Thyroid gland (tissue), 4 donors: ENCODE results near the gene COL6A3. TPM values are rescaled to one million over a fixed set of nuclear protein-coding genes. Genes with fewer than 3 reads are reported as not detected.

Experiments used
- DNase-seq, 2 donors: peaks; one replicate each; pipeline ENCODE4 v3.0.0-alpha.2; 2019
- H3K27ac ChIP-seq, 3 donors: fragments of 200-600 bp; sonication (generic); 1 replicate in 2 of 3; 2 replicates in 1 of 3; pipeline ENCODE4 v1.5.1; 2016 to 2019; ENCODE audit warnings: mild to moderate bottlenecking in 1 of 3, moderate library complexity in 1 of 3
- H3K27me3 ChIP-seq: fragments of 200-600 bp; sonication (generic); one replicate; pipeline ENCODE4 v1.5.1; 2019
- H3K36me3 ChIP-seq, 2 donors: fragments of 200-600 bp; sonication (generic); one replicate each; pipeline ENCODE4 v1.5.1; 2016 to 2019
- H3K4me1 ChIP-seq, 2 donors: fragments of 200-600 bp; sonication (generic); one replicate each; pipeline ENCODE4 v1.5.1; 2017 to 2019
- H3K4me3 ChIP-seq, 3 donors: fragments of 200-600 bp; sonication (generic); replicated peaks in 1 of 3; 1 replicate in 2 of 3; 2 replicates in 1 of 3; pipeline ENCODE4 v1.5.1; 2016; ENCODE audit warnings: mild to moderate bottlenecking in 1 of 3
- H3K9me3 ChIP-seq: fragments of 200-600 bp; sonication (generic); one replicate; pipeline ENCODE4 v1.5.1; 2017
- POLR2A ChIP-seq, 2 donors: fragments of 450-650 bp; IDR thresholded peaks; one replicate each; pipeline ENCODE4 v1.6.1; 2017; ENCODE audit warnings: antibody characterized with exemption in 2 of 2, mild to moderate bottlenecking in 2 of 2, moderate library complexity in 1 of 2
- WGBS, 2 donors: methylation state at CpG; one replicate each; pipeline ENCODE4 v1.1.5; 2017; 5-methylcytosine and 5-hydroxymethylcytosine counted together
- intact Hi-C: fragments of 100-400 bp; cut with DNase I; formaldehyde crosslinking; loops from one replicate; pipeline ENCODE4 v1.15.1; 2023
- total RNA-seq, 4 donors: library from RNA; depleted of rRNA; stranded (reverse); fragments of >200 nt; gene quantifications; one replicate each; pipeline ENCODE4 v1.2.3, GENCODE V29; 2016
- TF ChIP-seq, protein P1 (sequence below), 6 experiments: fragments of 200-600 bp in 3 of 6; fragments of 450-650 bp in 3 of 6; sonication (generic) in 3 of 6; IDR thresholded peaks; one replicate each; pipeline ENCODE4 v1.5.1; 2016 to 2019; ENCODE audit warnings: antibody characterized with exemption in 6 of 6, mild to moderate bottlenecking in 2 of 6, inconsistent platforms in 1 of 6, moderate library complexity in 1 of 6

Gene COL6A3
- total RNA-seq, 4 donors from 2014 or later: 82.6 to 168 (median 146) TPM

DNA sequence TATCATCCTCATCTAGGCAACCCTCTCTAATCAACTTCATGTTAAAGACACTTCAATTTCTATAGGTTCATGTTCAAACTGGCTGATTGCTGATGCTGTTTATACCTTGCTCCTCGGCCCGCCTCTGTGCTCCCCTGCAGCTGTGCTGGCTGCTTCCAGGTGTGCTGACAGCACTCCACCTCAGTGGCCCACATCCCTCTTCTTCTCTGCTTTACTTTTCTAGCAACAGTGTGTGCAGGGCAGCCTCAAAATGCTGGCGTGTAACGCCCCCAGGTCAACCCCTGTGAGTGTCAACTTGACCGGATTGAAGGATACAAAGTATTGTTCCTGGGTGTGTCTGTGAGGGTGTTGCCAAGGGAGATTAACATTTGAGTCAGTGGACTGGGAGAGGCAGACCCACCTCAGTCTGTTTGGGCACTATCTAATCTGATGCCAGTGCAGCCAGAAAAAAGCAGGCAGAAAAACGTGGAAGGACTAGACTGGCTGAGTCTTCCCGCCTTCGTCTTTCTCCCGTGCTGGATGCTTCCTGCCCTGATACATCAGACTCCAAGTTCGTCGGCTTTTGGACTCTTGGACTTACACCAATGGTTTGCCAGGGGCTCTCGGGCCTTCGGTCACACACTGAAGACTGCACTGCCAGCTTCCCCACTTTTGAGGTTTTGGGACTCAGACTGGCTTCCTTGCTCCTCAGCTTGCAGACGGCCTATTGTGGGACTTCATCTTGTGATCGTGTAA lies 94.7 kb downstream of the COL6A3 start:
- Histone ChIP-seq H3K27ac (no peak overlapping the region), H3K9me3 (no peaks in the 10 kb centered on the region), H3K4me1 (peaks cover 17 to 35% of the 10 kb centered on the region in 2 donors), H3K27me3 (no peaks in the 10 kb centered on the region), H3K36me3 (no peaks in the 10 kb centered on the region), H3K4me3 (no peak overlapping the region)
- DNase-seq: no peak
- TF ChIP-seq, protein P1, sequence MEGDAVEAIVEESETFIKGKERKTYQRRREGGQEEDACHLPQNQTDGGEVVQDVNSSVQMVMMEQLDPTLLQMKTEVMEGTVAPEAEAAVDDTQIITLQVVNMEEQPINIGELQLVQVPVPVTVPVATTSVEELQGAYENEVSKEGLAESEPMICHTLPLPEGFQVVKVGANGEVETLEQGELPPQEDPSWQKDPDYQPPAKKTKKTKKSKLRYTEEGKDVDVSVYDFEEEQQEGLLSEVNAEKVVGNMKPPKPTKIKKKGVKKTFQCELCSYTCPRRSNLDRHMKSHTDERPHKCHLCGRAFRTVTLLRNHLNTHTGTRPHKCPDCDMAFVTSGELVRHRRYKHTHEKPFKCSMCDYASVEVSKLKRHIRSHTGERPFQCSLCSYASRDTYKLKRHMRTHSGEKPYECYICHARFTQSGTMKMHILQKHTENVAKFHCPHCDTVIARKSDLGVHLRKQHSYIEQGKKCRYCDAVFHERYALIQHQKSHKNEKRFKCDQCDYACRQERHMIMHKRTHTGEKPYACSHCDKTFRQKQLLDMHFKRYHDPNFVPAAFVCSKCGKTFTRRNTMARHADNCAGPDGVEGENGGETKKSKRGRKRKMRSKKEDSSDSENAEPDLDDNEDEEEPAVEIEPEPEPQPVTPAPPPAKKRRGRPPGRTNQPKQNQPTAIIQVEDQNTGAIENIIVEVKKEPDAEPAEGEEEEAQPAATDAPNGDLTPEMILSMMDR (IDR thresholded peaks at IDR 0.05): no peak
- no peak for TF ChIP-seq POLR2A (IDR thresholded peaks at IDR 0.05)
- WGBS, 2 donors: 91 to 94% methylated on average over 15 of the region's 15 CpGs
- intact Hi-C loops: no loop called here

DNA sequence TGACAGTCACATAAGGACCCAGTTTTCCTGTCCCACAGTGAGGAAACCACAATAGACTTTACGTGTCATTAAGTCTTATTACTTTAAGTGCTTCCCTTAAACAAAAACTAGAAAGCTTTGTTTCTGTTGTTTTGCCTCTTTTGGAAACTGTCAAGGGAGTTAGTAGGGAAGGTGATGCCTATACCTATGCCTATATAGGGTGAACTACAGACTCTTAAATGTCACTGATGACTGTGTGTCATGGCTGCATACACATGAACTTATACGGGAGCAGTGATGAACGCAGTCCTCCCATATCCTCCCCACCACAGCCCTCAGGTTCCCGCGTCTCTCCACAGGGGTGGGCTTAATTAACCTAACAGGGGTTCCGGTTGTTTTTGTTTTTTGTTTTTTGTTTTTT lies 97.6 kb downstream of the COL6A3 start:
- intact Hi-C loops: no loop called here
- DNase-seq: no peak
- Histone ChIP-seq H3K36me3 (no peaks in the 10 kb centered on the region), H3K4me3 (no peak overlapping the region), H3K4me1 (peaks cover 14 to 18% of the 10 kb centered on the region in 2 donors), H3K27me3 (no peaks in the 10 kb centered on the region), H3K27ac (peak overlapping the region; percentile 62 to 94 (median 87)), H3K9me3 (no peaks in the 10 kb centered on the region)
- TF ChIP-seq POLR2A (IDR thresholded peaks at IDR 0.05): no peak
- TF ChIP-seq, protein P1 (IDR thresholded peaks at IDR 0.05): no peak
- WGBS, 2 donors: 91 to 92% methylated on average over 6 of the region's 6 CpGs

DNA sequence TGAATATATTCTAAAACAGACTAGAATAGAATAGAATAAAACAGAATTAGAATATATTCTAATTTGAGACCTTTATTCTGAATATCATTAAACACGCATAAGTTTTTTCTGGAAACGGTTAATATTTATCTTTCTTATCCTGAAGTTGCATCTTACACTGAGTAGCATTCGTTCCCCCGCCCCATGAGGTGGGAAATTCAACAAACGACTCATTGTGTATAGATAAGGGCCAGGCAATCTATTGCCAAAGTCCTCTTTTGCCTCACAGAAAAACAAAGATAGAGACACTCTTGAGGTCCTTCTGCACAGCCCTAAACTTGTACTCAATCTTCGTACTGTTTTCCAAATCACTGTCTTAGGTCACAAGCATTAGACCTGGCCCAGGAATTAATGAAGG lies 98.1 kb downstream of the COL6A3 start:
- H3K4me1 ChIP-seq: peaks cover 14 to 18% of the 10 kb centered on the region in 2 donors
- no peaks in the 10 kb centered on the region for H3K36me3 ChIP-seq
- WGBS, 2 donors: 61 to 63% methylated on average over 6 of the region's 6 CpGs
- DNase-seq: no peak
- no peaks in the 10 kb centered on the region for H3K27me3 ChIP-seq
- intact Hi-C loops: no loop called here
- TF ChIP-seq POLR2A (IDR thresholded peaks at IDR 0.05): no peak
- TF ChIP-seq, protein P1 (IDR thresholded peaks at IDR 0.05): no peak
- H3K27ac ChIP-seq: peak overlapping the region; percentile 62 to 94 (median 87)
- no peaks in the 10 kb centered on the region for H3K9me3 ChIP-seq
- no peak overlapping the region for H3K4me3 ChIP-seq

DNA sequence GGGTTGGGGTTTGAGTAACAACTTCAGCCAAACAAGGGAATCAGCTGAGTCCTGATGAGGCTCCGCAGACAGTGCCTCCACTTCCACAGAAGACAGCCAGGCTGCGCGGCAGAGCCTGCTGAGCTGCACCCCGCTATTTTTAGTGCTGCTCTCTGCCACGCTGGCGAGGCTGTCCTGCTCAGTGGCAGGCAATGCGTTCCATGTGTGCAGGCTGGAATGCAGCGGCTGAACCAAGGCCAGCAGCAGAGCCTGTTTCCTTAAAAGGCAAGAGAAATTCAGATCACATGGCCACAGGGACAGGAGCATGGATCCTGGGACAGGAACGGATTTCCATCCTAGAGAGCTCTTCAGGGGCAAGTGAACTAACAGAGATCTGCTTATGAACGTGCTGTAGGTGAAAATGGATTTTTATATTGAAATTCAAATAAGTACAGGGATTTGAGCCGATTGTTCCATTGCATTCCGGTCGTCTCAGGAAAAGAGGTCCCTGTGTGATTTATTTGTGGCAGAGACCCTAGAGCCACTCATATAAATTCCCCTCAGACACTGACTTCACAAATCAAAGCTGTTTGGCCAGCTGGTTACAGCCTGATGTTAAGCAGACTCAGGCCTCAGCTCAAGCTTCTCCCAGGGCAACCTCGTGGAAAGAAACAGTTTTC lies 98.7 kb downstream of the COL6A3 start:
- Histone ChIP-seq H3K36me3 (no peaks in the 10 kb centered on the region), H3K27ac (peak overlapping the region; percentile 62 to 94 (median 87)), H3K9me3 (no peaks in the 10 kb centered on the region), H3K4me3 (no peak overlapping the region), H3K4me1 (peaks cover 14 to 18% of the 10 kb centered on the region in 2 donors), H3K27me3 (no peaks in the 10 kb centered on the region)
- WGBS, 2 donors: 12 to 21% methylated on average over 14 of the region's 14 CpGs
- intact Hi-C loops: no loop called here
- peak; percentile 96 to 97 for DNase-seq
- TF ChIP-seq, protein P1 (IDR thresholded peaks at IDR 0.05): peak in 4 of 6 experiments; percentile 57 to 71 (median 62)
- peak in 1 of 2 donors; percentile 85 for TF ChIP-seq POLR2A (IDR thresholded peaks at IDR 0.05)

DNA sequence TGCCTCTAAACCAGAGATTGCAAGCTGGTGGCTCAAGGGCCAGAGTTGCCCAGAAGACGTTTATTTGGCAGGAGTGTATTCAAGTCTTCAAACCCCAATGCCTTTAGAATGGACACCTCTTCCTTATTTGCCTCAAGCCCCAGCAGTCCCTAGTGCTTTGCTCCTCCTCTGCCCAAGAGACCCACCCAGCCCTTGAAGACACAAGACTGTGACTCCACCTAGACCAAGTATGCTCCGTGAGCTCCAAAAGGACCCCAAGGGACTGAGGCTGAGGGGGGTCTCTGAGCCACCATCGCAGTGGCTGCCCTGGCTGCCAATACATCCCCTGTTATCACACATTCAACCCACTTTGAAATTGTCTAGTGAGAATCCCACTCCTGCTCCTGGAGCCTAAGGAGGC lies 99.3 kb downstream of the COL6A3 start:
- Histone ChIP-seq H3K4me1 (peaks cover 14 to 18% of the 10 kb centered on the region in 2 donors), H3K9me3 (no peaks in the 10 kb centered on the region), H3K27me3 (no peaks in the 10 kb centered on the region), H3K4me3 (no peak overlapping the region), H3K27ac (peak overlapping the region; percentile 62 to 87 (median 85)), H3K36me3 (no peaks in the 10 kb centered on the region)
- intact Hi-C loops: no loop called here
- no peak for DNase-seq
- 47 to 68% methylated on average over 2 of the region's 3 CpGs for WGBS, 2 donors
- TF ChIP-seq POLR2A (IDR thresholded peaks at IDR 0.05): no peak
- TF ChIP-seq, protein P1 (IDR thresholded peaks at IDR 0.05): no peak
